Non-pigmented ciliary epithelial cell (primary cell): ENCODE results near the gene CARS2.

Source experiments
- DNase-seq: peaks from one replicate; pipeline ENCODE4 v3.0.0-alpha.2; 2010; ENCODE audit warnings: low read depth

The CARS2 gene

DNA sequence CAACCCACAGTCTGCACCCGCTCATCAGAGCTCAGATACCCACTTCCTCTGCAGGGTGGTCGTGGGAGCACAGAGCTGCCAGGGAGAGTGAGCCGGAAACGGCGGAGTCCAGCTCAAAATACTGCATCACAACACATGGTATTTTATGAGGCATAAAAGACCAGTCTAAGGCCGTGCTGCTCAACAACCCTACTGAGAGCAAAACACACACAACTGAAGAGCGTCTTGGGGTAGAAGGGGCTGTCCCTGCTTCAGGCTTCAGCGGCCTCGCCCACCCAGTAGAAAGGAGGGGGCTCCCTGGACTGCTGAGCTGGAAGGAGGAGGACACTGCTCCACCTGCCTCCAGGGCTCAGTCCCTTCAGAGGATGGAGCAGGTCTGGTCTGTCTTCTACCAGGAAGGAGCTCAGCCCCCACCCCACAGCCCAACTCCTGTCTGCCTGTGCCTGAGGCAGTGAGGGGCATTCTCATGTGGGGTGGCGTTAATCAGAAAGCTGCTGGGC is 53.6 kb downstream of the CARS2 start:
- DNase-seq = no peak

DNA sequence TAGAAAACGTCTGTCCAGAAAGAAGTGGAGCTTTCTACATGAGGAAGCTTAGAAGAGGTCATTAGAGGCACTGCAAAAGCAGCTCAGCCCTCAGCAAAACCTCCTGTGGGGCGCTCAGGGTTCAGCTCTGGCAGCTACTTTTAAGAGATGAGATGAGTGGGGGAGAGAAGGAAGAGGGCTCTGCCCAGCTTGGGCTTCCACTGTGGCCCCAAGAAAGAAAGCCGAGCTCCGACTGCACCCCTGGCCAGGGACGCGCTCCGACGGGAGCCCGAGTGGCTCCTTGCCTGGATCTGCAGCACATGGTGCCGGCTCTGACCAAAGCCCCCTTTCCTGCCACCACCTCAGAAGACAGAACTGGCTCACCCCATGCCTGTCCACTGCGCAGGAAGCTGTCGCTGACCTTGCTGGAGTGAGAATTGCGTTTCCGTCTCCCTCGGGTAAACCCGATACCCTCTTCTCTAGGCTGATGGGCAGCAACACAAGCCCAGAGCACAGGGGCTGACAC is 54.1 kb downstream of the CARS2 start:
- no peak for DNase-seq

GRCh38 chr13:110651271-110651670 is 54.6 kb downstream of the CARS2 start:
- DNase-seq = no peak

DNA sequence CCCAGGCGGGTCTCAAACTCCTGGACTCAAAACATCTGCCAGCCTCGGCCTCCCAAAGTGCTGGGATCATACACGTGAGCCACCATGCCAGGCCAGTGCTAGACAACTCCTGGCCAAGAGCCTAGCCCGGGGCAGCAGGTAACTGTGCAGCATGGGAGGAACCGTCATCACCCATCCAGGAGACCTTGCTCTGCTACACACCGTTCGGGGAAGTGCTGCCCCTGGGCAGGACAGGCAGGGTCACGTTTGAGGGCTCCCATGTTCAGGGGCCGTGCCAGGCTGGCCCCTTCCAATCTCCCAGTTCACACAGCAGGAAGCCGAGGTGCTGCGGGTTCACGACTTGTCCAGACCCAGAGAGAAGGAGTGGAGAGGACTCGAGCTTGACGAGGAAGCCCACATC is 55.5 kb downstream of the CARS2 start:
- no peak for DNase-seq

GRCh38 chr13:110649551-110649950 is 56.4 kb downstream of the CARS2 start:
- no peak for DNase-seq

DNA sequence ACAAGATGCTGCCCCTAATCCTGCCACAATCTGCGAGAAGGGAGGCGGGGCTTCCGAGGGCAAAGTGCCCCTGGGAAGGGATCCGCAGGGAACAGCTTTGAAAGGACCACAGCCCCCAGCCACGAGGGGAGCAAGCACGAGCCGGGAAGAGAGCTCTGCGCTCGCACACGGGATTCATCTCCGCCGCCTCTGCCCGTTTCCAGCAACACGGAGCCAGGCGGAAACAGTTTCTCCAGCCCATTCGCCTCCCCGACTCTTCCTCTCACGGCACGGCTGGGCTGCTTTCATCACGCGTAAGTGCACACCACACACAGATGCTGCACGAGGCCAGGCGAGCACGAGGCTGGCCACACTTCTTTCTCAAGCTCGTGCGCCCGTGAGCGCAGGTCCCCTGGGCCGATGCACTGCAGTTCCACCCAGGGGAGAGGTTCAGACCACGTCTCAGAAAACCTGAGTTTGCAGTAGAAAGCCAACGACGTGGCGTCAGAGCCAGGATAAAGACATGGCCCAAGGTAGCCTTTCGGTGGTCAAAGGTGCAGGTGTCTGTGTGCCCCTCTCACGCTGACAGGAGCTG is 57.0 kb downstream of the CARS2 start:
- no peak for DNase-seq

- no peak for DNase-seq
Measured at GRCh38 chr13:110648146-110648819, 57.6 kb downstream of the CARS2 start.

DNA sequence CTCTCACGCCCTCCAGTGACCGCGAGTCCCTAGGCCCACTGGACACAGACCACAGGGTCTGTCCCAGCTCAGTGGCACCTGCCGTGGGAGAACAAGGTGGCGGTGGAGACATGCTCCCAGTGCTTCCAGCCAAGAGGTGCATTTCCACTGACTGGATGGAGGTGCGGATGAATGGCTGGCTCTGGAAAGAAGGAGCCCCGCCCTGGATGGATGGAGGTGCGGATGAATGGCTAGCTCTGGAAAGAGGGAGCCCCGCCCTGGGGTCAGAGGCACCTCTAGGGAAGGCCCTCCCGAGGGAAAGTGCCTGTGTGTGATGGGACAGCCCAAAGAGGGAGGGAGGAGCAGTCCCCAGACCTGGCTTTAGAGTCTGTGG is 58.6 kb downstream of the CARS2 start:
- no peak for DNase-seq

DNA sequence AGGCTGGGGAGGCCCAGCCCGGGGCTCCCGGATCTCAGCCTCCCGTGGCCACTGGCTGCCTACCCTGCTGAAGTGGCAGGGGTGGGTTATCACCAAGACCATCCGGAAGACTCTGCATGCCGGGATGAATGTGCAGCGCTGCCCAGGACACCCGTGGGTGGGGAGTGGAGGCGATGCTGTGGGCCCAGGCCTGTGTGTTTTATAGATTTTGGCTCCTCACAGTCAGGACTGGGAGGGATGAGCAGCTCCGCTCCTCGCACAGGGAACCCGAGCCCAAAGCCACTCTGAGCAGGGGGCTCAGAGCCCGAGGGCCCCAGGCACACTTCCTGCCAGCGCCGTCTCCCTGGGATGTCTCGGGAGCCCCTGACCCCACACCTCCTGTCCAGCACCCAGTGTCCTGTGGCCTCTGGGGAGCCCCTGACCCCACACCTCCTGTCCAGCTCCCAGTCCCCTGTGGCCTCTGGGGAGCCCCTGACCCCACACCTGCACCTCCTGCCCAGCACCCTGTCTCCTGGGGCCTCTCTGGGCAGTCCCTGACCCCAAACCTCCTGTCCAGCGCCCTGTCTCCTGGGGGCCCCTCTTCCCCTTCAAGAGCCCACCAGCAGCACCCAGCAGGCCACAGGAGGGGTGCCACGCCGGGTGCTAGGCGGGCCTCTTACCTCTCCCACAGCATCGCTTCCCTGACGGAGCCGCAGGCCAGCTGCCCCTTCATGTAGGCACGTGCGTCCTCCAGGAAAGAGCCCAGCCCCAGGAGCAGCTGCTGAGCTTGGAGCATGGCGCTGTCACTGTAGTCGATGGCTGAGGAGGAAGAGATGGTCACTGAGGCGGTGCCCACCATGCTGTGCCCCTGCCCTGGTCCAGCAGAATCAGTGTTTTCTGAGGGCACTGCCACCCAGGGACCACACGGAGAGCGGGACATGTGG is 59.2 kb downstream of the CARS2 start:
- DNase-seq = no peak

GRCh38 chr13:110645750-110646149 is 60.2 kb downstream of the CARS2 start:
- DNase-seq = no peak

GRCh38 chr13:110644892-110645521 is 60.9 kb downstream of the CARS2 start:
- DNase-seq = no peak

DNA sequence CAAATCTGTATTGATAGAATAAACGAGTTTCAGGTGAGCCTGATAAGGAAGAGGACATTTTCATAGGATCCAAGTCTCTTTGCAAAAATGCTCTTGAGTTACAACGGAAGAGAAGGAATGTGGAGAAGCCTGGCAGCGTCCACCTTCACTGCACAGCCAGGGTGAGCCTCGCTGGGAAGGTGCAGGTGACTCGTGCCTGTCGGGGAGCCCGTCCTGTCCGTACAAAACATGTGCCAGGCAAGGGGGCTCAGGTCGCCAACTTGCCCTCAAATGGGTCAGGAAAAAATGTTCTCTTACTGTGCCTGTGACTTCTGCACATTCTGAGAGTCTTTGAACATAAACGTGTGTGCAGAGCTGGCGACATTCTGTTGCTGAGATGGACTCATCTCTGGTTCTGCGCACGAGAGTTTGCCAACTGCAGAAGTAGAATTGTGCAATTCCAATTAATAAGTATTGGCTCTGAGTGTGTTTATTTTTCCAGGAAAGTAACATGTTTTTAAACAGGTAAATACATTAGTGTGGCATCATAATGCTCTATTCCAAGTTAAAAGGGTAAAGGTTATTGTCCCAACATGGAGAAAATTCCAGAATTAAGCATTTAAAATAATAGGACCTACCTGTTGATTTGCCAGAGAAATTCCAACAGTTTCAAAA is 62.0 kb downstream of the CARS2 start:
- DNase-seq = no peak

DNA sequence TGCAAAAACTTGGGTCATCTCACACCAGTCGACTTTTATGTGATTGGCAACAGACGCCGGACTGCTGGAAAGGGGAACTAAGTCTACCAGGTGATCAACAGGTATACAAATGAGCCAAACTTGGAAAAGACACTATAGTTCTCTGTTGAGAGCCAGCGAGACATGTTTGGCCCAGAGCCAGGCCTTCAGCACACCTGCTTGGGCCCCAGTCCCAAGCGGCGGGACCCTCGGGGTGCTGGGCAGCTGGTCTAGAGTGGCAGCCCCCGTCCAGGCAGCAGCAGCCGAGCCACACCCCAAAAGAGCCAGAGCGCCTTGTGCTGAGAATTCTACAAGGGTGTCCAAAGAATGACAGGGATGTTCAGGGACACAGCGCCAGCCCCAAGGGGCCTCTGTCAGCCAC is 62.6 kb downstream of the CARS2 start:
- no peak for DNase-seq

GRCh38 chr13:110642291-110642981 is 63.5 kb downstream of the CARS2 start:
- no peak for DNase-seq

DNA sequence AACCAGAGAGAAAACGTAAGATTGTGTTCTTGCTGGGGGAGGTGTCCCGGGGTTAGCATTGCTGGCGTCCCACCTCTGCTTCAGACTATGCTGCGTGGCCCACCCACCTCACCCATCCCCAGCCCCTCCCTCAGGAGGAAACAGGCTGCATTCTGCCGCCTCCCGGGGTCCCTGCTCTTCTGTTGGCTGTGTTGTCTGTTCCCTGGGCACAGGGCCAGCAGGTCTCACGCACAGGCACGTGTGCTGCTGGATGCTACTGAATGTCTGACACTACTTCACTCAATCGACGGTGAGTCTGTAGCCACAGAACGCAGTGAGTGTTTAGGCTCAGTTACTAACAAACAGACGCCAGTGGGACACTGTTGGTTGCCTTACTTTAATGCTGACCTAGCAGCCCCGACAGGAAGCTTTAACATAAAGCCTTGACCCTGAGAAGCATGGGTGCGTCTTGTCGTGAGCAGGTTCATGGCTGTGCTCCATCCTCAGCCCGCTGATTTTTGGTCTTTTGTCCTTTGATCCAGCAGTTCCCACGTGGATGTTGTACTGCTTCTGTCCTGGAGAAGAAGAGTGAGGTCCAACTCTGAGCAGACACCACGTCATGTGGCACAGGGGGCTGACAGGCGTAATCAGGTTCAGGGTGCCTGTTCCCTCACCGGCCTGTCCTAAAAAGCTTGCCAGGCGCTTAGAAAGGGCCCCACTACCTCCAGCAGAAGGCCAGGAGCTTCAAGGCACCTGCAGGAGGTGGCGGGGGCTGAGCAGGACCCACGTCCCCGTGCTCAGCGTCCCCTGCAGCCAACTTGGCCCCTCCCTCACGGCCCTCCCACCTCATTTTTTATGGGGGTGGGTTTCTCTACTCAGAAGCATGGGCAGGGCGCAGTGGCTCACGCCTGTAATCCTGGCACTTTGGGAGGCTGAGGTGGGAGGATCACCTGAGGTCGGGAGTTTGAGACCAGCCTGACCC is 64.6 kb downstream of the CARS2 start:
- no peak for DNase-seq

- no peak for DNase-seq
Measured at GRCh38 chr13:110640591-110641029, 65.3 kb downstream of the CARS2 start.

DNA sequence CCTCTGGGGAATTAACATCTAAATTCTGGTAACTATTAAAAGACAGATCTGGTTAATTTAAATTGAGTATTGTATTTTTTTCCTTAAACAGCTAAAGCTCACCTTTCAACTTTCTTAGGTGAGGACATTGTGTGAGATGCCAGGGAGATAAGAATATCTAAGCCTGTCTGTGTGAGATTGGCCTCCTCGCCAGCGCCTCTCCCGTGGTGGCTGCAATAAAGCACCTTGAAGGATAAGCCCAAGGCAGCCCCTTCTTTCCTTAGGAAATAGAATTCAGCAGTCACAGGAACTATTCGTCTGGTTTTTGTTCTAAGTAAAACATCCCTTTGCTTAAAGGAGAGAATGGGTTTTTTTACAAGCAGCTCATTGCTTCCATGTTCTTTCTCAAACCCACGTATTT is 66.0 kb downstream of the CARS2 start:
- DNase-seq = no peak

- no peak for DNase-seq
Measured at GRCh38 chr13:110638814-110639806, 66.8 kb downstream of the CARS2 start.

- DNase-seq = no peak
Measured at GRCh38 chr13:110638257-110638656, 67.7 kb downstream of the CARS2 start.
